ENCODE data around the gene NADSYN1.

Gene NADSYN1

GRCh38 chr11:71456831-71457230, 3.8 kb downstream of the NADSYN1 start:
- peaks cover 50% of the 10 kb centered on the region for H3K36me3 ChIP-seq (ENCODE audit: insufficient read depth, low read length)
- no peaks in the 10 kb centered on the region for H3K79me2 ChIP-seq (ENCODE audit: insufficient read depth, low read length)

GRCh38 chr11:71458146-71459070, 5.4 kb downstream of the NADSYN1 start:
- Histone ChIP-seq H3K9ac (ENCODE audit: low read length) (no peak overlapping the region), H2AFZ (ENCODE audit: low read length) (no peak overlapping the region), H3K4me2 (ENCODE audit: low read length) (no peak overlapping the region), H3K27ac (ENCODE audit: low read depth, low read length, poor library complexity, severe bottlenecking) (no peak overlapping the region), H3K4me3 (ENCODE audit: low read depth, low read length, poor library complexity, severe bottlenecking) (no peak overlapping the region), H4K20me1 (ENCODE audit: insufficient read depth, low read length) (no peaks in the 10 kb centered on the region), H3K9me2 (ENCODE audit: low read depth, low read length) (no peaks in the 10 kb centered on the region), H3K4me1 (ENCODE audit: insufficient read depth, low read length, severe bottlenecking) (peaks cover 11% of the 10 kb centered on the region), H3K79me2 (ENCODE audit: insufficient read depth, low read length) (no peaks in the 10 kb centered on the region), H3K27me3 (ENCODE audit: insufficient read depth, low read length) (no peaks in the 10 kb centered on the region), H3K36me3 (ENCODE audit: insufficient read depth, low read length) (peaks cover 50% of the 10 kb centered on the region), H3F3A (ENCODE audit: insufficient read depth, low read length) (no peaks in the 10 kb centered on the region), H3K9me3 (ENCODE audit: low read length) (no peaks in the 10 kb centered on the region)
- TF ChIP-seq CTCF (IDR thresholded peaks at IDR 0.05; ENCODE audit: low read length) (no peak), EZH2 (IDR thresholded peaks at IDR 0.05; ENCODE audit: borderline replicate concordance, low read length) (no peak)

More at GRCh38 chr11:71456831-71457230, 3.8 kb downstream of the NADSYN1 start:
- H4K20me1 ChIP-seq (ENCODE audit: insufficient read depth, low read length), result no peaks in the 10 kb centered on the region
- H3K27ac ChIP-seq (ENCODE audit: low read depth, low read length, poor library complexity, severe bottlenecking), result no peak overlapping the region
- H3K4me1 ChIP-seq (ENCODE audit: insufficient read depth, low read length, severe bottlenecking), result peaks cover 20% of the 10 kb centered on the region
- H3K4me3 ChIP-seq (ENCODE audit: low read depth, low read length, poor library complexity, severe bottlenecking), result no peak overlapping the region
- H3K4me2 ChIP-seq (ENCODE audit: low read length), result no peak overlapping the region
- H2AFZ ChIP-seq (ENCODE audit: low read length), result no peak overlapping the region
- H3K9me3 ChIP-seq (ENCODE audit: low read length), result no peaks in the 10 kb centered on the region
- no peaks in the 10 kb centered on the region for H3F3A ChIP-seq (ENCODE audit: insufficient read depth, low read length)
- H3K27me3 ChIP-seq (ENCODE audit: insufficient read depth, low read length), result no peaks in the 10 kb centered on the region
- H3K9me2 ChIP-seq (ENCODE audit: low read depth, low read length), result no peaks in the 10 kb centered on the region
- TF ChIP-seq EZH2 (IDR thresholded peaks at IDR 0.05; ENCODE audit: borderline replicate concordance, low read length) (no peak), CTCF (IDR thresholded peaks at IDR 0.05; ENCODE audit: low read length) (no peak)
- no peak overlapping the region for H3K9ac ChIP-seq (ENCODE audit: low read length)

- H3K9me2 ChIP-seq (ENCODE audit: low read depth, low read length), result no peaks in the 10 kb centered on the region
- no peak overlapping the region for H2AFZ ChIP-seq (ENCODE audit: low read length)
- no peak overlapping the region for H3K9ac ChIP-seq (ENCODE audit: low read length)
- no peaks in the 10 kb centered on the region for H3K79me2 ChIP-seq (ENCODE audit: insufficient read depth, low read length)
- no peaks in the 10 kb centered on the region for H4K20me1 ChIP-seq (ENCODE audit: insufficient read depth, low read length)
- no peaks in the 10 kb centered on the region for H3K9me3 ChIP-seq (ENCODE audit: low read length)
- H3K4me3 ChIP-seq (ENCODE audit: low read depth, low read length, poor library complexity, severe bottlenecking), result no peak overlapping the region
- peaks cover 3% of the 10 kb centered on the region for H3K4me1 ChIP-seq (ENCODE audit: insufficient read depth, low read length, severe bottlenecking)
- H3F3A ChIP-seq (ENCODE audit: insufficient read depth, low read length), result no peaks in the 10 kb centered on the region
- TF ChIP-seq CTCF (IDR thresholded peaks at IDR 0.05; ENCODE audit: low read length), result no peak
- TF ChIP-seq EZH2 (IDR thresholded peaks at IDR 0.05; ENCODE audit: borderline replicate concordance, low read length), result no peak
- no peaks in the 10 kb centered on the region for H3K27me3 ChIP-seq (ENCODE audit: insufficient read depth, low read length)
- no peak overlapping the region for H3K4me2 ChIP-seq (ENCODE audit: low read length)
- no peak overlapping the region for H3K27ac ChIP-seq (ENCODE audit: low read depth, low read length, poor library complexity, severe bottlenecking)
- peaks cover 50% of the 10 kb centered on the region for H3K36me3 ChIP-seq (ENCODE audit: insufficient read depth, low read length)
These were observed 6.2 kb downstream of the NADSYN1 start for GRCh38 chr11:71459076-71459766.
